Sigmoid colon (tissue), 7 donors: Measurements from ENCODE around the gene EIF4G3. TPM values are rescaled to one million over a fixed set of nuclear protein-coding genes. Genes with fewer than 3 reads are reported as not detected.

Experiments used
- DNase-seq: peaks from one replicate; pipeline ENCODE4 v3.0.0-alpha.2; 2019
- H3K27ac ChIP-seq, 4 donors: fragments of 200-600 bp; sonication (generic); one replicate each; pipeline ENCODE4 v1.5.1; 2016 to 2019; ENCODE audit warnings: mild to moderate bottlenecking in 1 of 4
- H3K27me3 ChIP-seq, 3 donors: fragments of 200-600 bp; sonication (generic); one replicate each; pipeline ENCODE4 v1.5.1; 2019; ENCODE audit warnings: mild to moderate bottlenecking in 1 of 3
- H3K36me3 ChIP-seq, 4 donors: fragments of 200-600 bp; sonication (generic); one replicate each; pipeline ENCODE4 v1.5.1; 2016 to 2019
- H3K4me1 ChIP-seq, 4 donors: fragments of 200-600 bp; sonication (generic); one replicate each; pipeline ENCODE4 v1.5.1; 2017 to 2019
- H3K4me3 ChIP-seq, 4 donors: fragments of 200-600 bp; sonication (generic); one replicate each; pipeline ENCODE4 v1.5.1; 2017 to 2019; ENCODE audit warnings: mild to moderate bottlenecking in 2 of 4, moderate library complexity in 1 of 4
- H3K9me3 ChIP-seq, 4 donors: fragments of 200-600 bp in 3 of 4; sonication (generic) in 3 of 4; one replicate each; pipeline versions ENCODE4 v1.5.1 to v1.6.1; 2013 to 2019
- CTCF ChIP-seq, 4 experiments: fragments of 450-650 bp in 3 of 4; fragments of 200-600 bp in 1 of 4; IDR thresholded peaks; one replicate each; pipeline ENCODE4 v1.5.1; 2016 to 2019; ENCODE audit warnings: antibody characterized with exemption in 4 of 4, mild to moderate bottlenecking in 3 of 4, moderate library complexity in 2 of 4
- EP300 ChIP-seq, 4 donors: sonication (generic); formaldehyde crosslinking; IDR thresholded peaks; one replicate each; pipeline ENCODE4 v1.6.1; 2017; ENCODE audit warnings: antibody characterized with exemption in 4 of 4
- POLR2A ChIP-seq, 2 donors: fragments of 450-650 bp; IDR thresholded peaks; one replicate each; pipeline ENCODE4 v1.6.1; 2016; ENCODE audit warnings: antibody characterized with exemption in 2 of 2, mild to moderate bottlenecking in 2 of 2, moderate library complexity in 2 of 2
- POLR2AphosphoS5 ChIP-seq, 4 donors: sonication (generic); formaldehyde crosslinking; IDR thresholded peaks; one replicate each; pipeline ENCODE4 v1.6.1; 2017; ENCODE audit warnings: antibody characterized with exemption in 4 of 4
- WGBS, 2 donors: extraction: QIAGEN DNeasy Blood & Tissue Kit; methylation state at CpG; one replicate each; pipeline ENCODE4 v1.1.7; 2013; 5-methylcytosine and 5-hydroxymethylcytosine counted together
- intact Hi-C: fragments of 100-400 bp; cut with DNase I; formaldehyde crosslinking; loops from one replicate; pipeline ENCODE4 v1.15.1; 2023
- polyA plus RNA-seq, 3 donors: library from polyadenylated mRNA; stranded (reverse); fragments of 200-250 nt; gene quantifications; one replicate each; pipeline ENCODE4 v1.2.3, GENCODE V29; 2013
- total RNA-seq, 4 donors: library from RNA; depleted of rRNA; stranded (reverse); fragments of >200 nt; gene quantifications; one replicate each; pipeline ENCODE4 v1.1.0, GENCODE V29; 2016
- donor health status: healthy with polysubstance abuse.
- donor health status: Bipolar disorder and iron deficiency.
- donor health status: healthy.

EIF4G3 gene
- total and polyA plus RNA-seq, 7 donors = 13.4 to 65.9 (median 33.5) TPM

- H3K36me3 ChIP-seq = peaks cover 0 to 21% (median 3%) of the 10 kb centered on the region in 4 donors
- TF ChIP-seq CTCF (IDR thresholded peaks at IDR 0.05) = no peak
- TF ChIP-seq EP300 (IDR thresholded peaks at IDR 0.05) = no peak
- TF ChIP-seq POLR2A (IDR thresholded peaks at IDR 0.05) = no peak
- no peak for TF ChIP-seq POLR2AphosphoS5 (IDR thresholded peaks at IDR 0.05)
- no peaks in the 10 kb centered on the region for H3K27me3 ChIP-seq
- no peaks in the 10 kb centered on the region for H3K9me3 ChIP-seq
- H3K4me3 ChIP-seq = no peak overlapping the region
- no peak overlapping the region for H3K27ac ChIP-seq
- no peak for DNase-seq
- peaks cover 0 to 24% (median 8%) of the 10 kb centered on the region in 4 donors for H3K4me1 ChIP-seq
- intact Hi-C loops = no loop called here
Measured at GRCh38 chr1:21162740-21163464, 13.8 kb downstream of the EIF4G3 start.

- Histone ChIP-seq H3K27ac (no peak overlapping the region), H3K9me3 (no peaks in the 10 kb centered on the region), H3K4me3 (no peak overlapping the region), H3K4me1 (peaks cover 0 to 27% (median 8%) of the 10 kb centered on the region in 4 donors), H3K27me3 (no peaks in the 10 kb centered on the region), H3K36me3 (peaks cover 0 to 14% (median 3%) of the 10 kb centered on the region in 4 donors)
- no peak for DNase-seq
- TF ChIP-seq EP300 (IDR thresholded peaks at IDR 0.05) = no peak
- TF ChIP-seq CTCF (IDR thresholded peaks at IDR 0.05) = no peak
- no peak for TF ChIP-seq POLR2AphosphoS5 (IDR thresholded peaks at IDR 0.05)
- no peak for TF ChIP-seq POLR2A (IDR thresholded peaks at IDR 0.05)
- WGBS, 2 donors = 89 to 93% methylated on average over 6 of the region's 6 CpGs
- intact Hi-C loops = no loop called here
Measured at GRCh38 chr1:21161842-21162241, 14.9 kb downstream of the EIF4G3 start.

- TF ChIP-seq CTCF (IDR thresholded peaks at IDR 0.05) = no peak
- no peak for TF ChIP-seq EP300 (IDR thresholded peaks at IDR 0.05)
- no peak for TF ChIP-seq POLR2AphosphoS5 (IDR thresholded peaks at IDR 0.05)
- no peak for TF ChIP-seq POLR2A (IDR thresholded peaks at IDR 0.05)
- DNase-seq = no peak
- WGBS, 2 donors = 58 to 84% methylated on average over 3 of the region's 3 CpGs
- intact Hi-C loops = no loop called here
- Histone ChIP-seq H3K9me3 (no peaks in the 10 kb centered on the region), H3K27me3 (no peaks in the 10 kb centered on the region), H3K4me3 (no peak overlapping the region), H3K36me3 (peaks cover 0 to 14% (median 3%) of the 10 kb centered on the region in 4 donors), H3K27ac (no peak overlapping the region), H3K4me1 (peaks cover 0 to 27% (median 8%) of the 10 kb centered on the region in 4 donors)
Measured at GRCh38 chr1:21160263-21160796, 16.4 kb downstream of the EIF4G3 start.

- WGBS, 2 donors = 64 to 80% methylated on average over 3 of the region's 3 CpGs
- intact Hi-C loops = no loop called here
- Histone ChIP-seq H3K27me3 (no peaks in the 10 kb centered on the region), H3K9me3 (no peaks in the 10 kb centered on the region), H3K4me3 (no peak overlapping the region), H3K4me1 (peaks cover 0 to 9% (median 4%) of the 10 kb centered on the region in 4 donors), H3K27ac (no peak overlapping the region), H3K36me3 (peaks cover 0 to 14% (median 3%) of the 10 kb centered on the region in 4 donors)
- TF ChIP-seq POLR2A (IDR thresholded peaks at IDR 0.05) (no peak), EP300 (IDR thresholded peaks at IDR 0.05) (no peak), POLR2AphosphoS5 (IDR thresholded peaks at IDR 0.05) (no peak), CTCF (IDR thresholded peaks at IDR 0.05) (no peak)
- DNase-seq = no peak
Measured at GRCh38 chr1:21157868-21158267, 18.8 kb downstream of the EIF4G3 start.
